ENCODE measurements around the gene RNASEH1.
"Not testable (repeated sequence)": the region's sequence is repeated elsewhere in the genome, so short reads cannot be mapped to it uniquely, and the experiment has no call there.

RNASEH1 gene

GRCh38 chr2:3588084-3588483, 30.0 kb upstream of the RNASEH1 start:
- no peak for DNase-seq

- DNase-seq = no peak
These were observed 29.3 kb upstream of the RNASEH1 start for GRCh38 chr2:3587432-3587831.

GRCh38 chr2:3587021-3587420, 28.9 kb upstream of the RNASEH1 start:
- DNase-seq = no peak

GRCh38 chr2:3586220-3586619, 28.1 kb upstream of the RNASEH1 start:
- no peak for DNase-seq

GRCh38 chr2:3585261-3586109, 27.4 kb upstream of the RNASEH1 start:
- no peak for DNase-seq

GRCh38 chr2:3584608-3585260, 26.6 kb upstream of the RNASEH1 start:
- DNase-seq = no peak

GRCh38 chr2:3584076-3584475, 25.9 kb upstream of the RNASEH1 start:
- no peak for DNase-seq

GRCh38 chr2:3581367-3582262, 23.5 kb upstream of the RNASEH1 start:
- no peak for DNase-seq

- no peak for DNase-seq
These were observed 22.3 kb upstream of the RNASEH1 start for GRCh38 chr2:3580449-3580848.

- DNase-seq = no peak
These were observed 20.9 kb upstream of the RNASEH1 start for GRCh38 chr2:3578987-3579386.

GRCh38 chr2:3576263-3576630, 18.1 kb upstream of the RNASEH1 start:
- not testable (repeated sequence) for DNase-seq

GRCh38 chr2:3575534-3576262, 17.6 kb upstream of the RNASEH1 start:
- no peak for DNase-seq

- DNase-seq = no peak
These were observed 16.0 kb upstream of the RNASEH1 start for GRCh38 chr2:3574155-3574554.

- no peak for DNase-seq
These were observed 14.5 kb upstream of the RNASEH1 start for GRCh38 chr2:3572620-3573019.

GRCh38 chr2:3571284-3571683, 13.2 kb upstream of the RNASEH1 start:
- DNase-seq = no peak

GRCh38 chr2:3569656-3570055, 11.5 kb upstream of the RNASEH1 start:
- DNase-seq = not testable (repeated sequence)

- DNase-seq = no peak
These were observed 8.7 kb upstream of the RNASEH1 start for GRCh38 chr2:3566806-3567205.

GRCh38 chr2:3565117-3565516, 7.0 kb upstream of the RNASEH1 start:
- DNase-seq = no peak

- DNase-seq = no peak
These were observed 5.4 kb upstream of the RNASEH1 start for GRCh38 chr2:3563521-3563976.

GRCh38 chr2:3557639-3558204, 411 bp downstream of the RNASEH1 start:
- DNase-seq = no peak

- DNase-seq = no peak
These were observed 4.2 kb downstream of the RNASEH1 start for GRCh38 chr2:3553946-3554345.

- no peak for DNase-seq
These were observed 10.2 kb downstream of the RNASEH1 start for GRCh38 chr2:3547915-3548314.
